SK-N-SH treated with all-trans-retinoic acid at 6 μM for 48 hours (cell line): Measurements from ENCODE around the gene GALNT7.

ENCODE experiments used
- ISL1 ChIP-seq: fragments of 250-450 bp; sonication (Bioruptor Pico); IDR thresholded peaks from 2 replicates; pipeline ENCODE4 v2.1.2; 2022; ENCODE audit warnings: mild to moderate bottlenecking, moderate library complexity
- PPARA ChIP-seq: fragments of 250-450 bp; sonication (Bioruptor Pico); IDR thresholded peaks from 2 replicates; pipeline ENCODE4 v1.5.0; 2020; ENCODE audit warnings: mild to moderate bottlenecking, borderline replicate concordance
- RARB ChIP-seq: fragments of 250-450 bp; sonication (Bioruptor Pico); IDR thresholded peaks from 2 replicates; pipeline ENCODE4 v1.8.0; 2021; ENCODE audit warnings: mild to moderate bottlenecking, moderate library complexity
- ZFP30 ChIP-seq: fragments of 450-650 bp; formaldehyde crosslinking; IDR thresholded peaks from 2 replicates; pipeline ENCODE4 v1.5.0; 2022; ENCODE audit warnings: mild to moderate bottlenecking, moderate library complexity
- ZNF8 ChIP-seq: fragments of 450-650 bp; formaldehyde crosslinking; IDR thresholded peaks from 2 replicates; pipeline ENCODE4 v1.5.0; 2020; ENCODE audit warnings: mild to moderate bottlenecking, moderate library complexity
- TF ChIP-seq, protein P1 (sequence below): fragments of 250-450 bp; sonication (Bioruptor Pico); IDR thresholded peaks from 2 replicates; pipeline ENCODE4 v1.8.0; 2020; ENCODE audit warnings: mild to moderate bottlenecking, moderate library complexity, borderline replicate concordance
- TF ChIP-seq, protein P2 (sequence below): fragments of 250-450 bp; sonication (Bioruptor Pico); IDR thresholded peaks from 2 replicates; pipeline ENCODE4 v1.5.1; 2020; ENCODE audit warnings: low read depth, mild to moderate bottlenecking, moderate library complexity

DNA sequence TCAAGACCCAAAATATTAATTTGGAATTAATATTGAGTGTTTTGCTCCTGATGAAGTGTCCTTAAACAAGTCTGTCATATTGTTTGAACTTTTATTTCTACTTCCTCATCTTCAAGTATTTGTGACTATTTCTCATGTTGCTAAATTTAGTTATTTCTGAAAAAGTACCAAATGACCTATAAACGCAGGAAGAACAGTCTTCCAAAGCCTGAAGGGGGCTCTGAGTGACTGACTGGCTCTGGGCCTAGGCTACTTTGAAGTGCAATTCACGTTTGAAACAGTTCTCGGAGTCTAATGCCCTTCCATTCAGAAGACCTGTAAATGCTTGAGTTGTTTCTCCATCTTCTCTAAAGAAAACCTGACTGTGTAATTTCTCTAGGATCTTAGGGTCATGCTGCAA lies 26.5 kb downstream of the GALNT7 start:
- TF ChIP-seq RARB (CRISPR knock-in tag) (no peak), ZNF8 (CRISPR knock-in tag) (no peak), ZFP30 (CRISPR knock-in tag) (no peak), ISL1 (CRISPR knock-in tag) (no peak), PPARA (CRISPR knock-in tag) (no peak)
- TF ChIP-seq, protein P1, sequence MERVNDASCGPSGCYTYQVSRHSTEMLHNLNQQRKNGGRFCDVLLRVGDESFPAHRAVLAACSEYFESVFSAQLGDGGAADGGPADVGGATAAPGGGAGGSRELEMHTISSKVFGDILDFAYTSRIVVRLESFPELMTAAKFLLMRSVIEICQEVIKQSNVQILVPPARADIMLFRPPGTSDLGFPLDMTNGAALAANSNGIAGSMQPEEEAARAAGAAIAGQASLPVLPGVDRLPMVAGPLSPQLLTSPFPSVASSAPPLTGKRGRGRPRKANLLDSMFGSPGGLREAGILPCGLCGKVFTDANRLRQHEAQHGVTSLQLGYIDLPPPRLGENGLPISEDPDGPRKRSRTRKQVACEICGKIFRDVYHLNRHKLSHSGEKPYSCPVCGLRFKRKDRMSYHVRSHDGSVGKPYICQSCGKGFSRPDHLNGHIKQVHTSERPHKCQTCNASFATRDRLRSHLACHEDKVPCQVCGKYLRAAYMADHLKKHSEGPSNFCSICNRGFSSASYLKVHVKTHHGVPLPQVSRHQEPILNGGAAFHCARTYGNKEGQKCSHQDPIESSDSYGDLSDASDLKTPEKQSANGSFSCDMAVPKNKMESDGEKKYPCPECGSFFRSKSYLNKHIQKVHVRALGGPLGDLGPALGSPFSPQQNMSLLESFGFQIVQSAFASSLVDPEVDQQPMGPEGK (CRISPR knock-in tag) = no peak
- TF ChIP-seq, protein P2, sequence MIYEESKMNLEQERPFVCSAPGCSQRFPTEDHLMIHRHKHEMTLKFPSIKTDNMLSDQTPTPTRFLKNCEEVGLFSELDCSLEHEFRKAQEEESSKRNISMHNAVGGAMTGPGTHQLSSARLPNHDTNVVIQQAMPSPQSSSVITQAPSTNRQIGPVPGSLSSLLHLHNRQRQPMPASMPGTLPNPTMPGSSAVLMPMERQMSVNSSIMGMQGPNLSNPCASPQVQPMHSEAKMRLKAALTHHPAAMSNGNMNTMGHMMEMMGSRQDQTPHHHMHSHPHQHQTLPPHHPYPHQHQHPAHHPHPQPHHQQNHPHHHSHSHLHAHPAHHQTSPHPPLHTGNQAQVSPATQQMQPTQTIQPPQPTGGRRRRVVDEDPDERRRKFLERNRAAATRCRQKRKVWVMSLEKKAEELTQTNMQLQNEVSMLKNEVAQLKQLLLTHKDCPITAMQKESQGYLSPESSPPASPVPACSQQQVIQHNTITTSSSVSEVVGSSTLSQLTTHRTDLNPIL (CRISPR knock-in tag) = no peak
